GM12878 (cell line): ENCODE measurements around the gene UMAD1. TPM values are rescaled to one million over a fixed set of nuclear protein-coding genes. Genes with fewer than 3 reads are reported as not detected.

Experiments
- ATF7 ChIP-seq: fragments of 450-650 bp; IDR thresholded peaks from 2 replicates; pipeline ENCODE4 v1.6.1; 2016; ENCODE audit warnings: low read depth, mild to moderate bottlenecking
- HCFC1 ChIP-seq: fragments of 150-350 bp; IDR thresholded peaks from 2 replicates; pipeline ENCODE4 v1.6.1; 2014; ENCODE audit warnings: low read length
- PML ChIP-seq: IDR thresholded peaks from 2 replicates; pipeline ENCODE4 v1.6.1; 2012; ENCODE audit warnings: low read length, inconsistent platforms
- SPI1 ChIP-seq: IDR thresholded peaks from 2 replicates; pipeline ENCODE4 v1.6.1; 2011; ENCODE audit warnings: low read depth, mild to moderate bottlenecking, low read length, moderate library complexity, borderline replicate concordance; ENCODE audit not compliant: insufficient read depth
- ZBTB4 ChIP-seq: fragments of 450-650 bp; formaldehyde crosslinking; IDR thresholded peaks from 2 replicates; pipeline ENCODE4 v1.4.0; 2022; ENCODE audit warnings: mild to moderate bottlenecking, moderate library complexity
- ZBTB40 ChIP-seq: fragments of 450-650 bp; IDR thresholded peaks from 2 replicates; pipeline ENCODE4 v1.6.1; 2016; ENCODE audit warnings: mild to moderate bottlenecking, moderate library complexity, borderline replicate concordance
- ZZZ3 ChIP-seq: IDR thresholded peaks from 2 replicates; pipeline ENCODE4 v1.6.1; 2011; ENCODE audit warnings: low read depth; ENCODE audit not compliant: control insufficient read depth, insufficient read length
- polyA plus RNA-seq, 11 experiments: library from polyadenylated mRNA; depleted of rRNA in 4 of 11; unstranded in 6 of 11; stranded (reverse) in 5 of 11; fragments of >200 nt; fragmentation: Nextera tagmentation in 4 of 11; fragmentation: Illumina TruSeq in 1 of 11; extraction: Ambion mirVana in 4 of 11; extraction: Trizol in 1 of 11; gene quantifications; 1 replicate in 1 of 11; 2 replicates in 10 of 11; pipeline versions ENCODE4 v1.2.1 to v1.2.3, GENCODE V29; 2011 to 2016; ENCODE audit warnings: inconsistent platforms in 2 of 11, missing spikeins in 2 of 11, low read depth in 1 of 11
- total RNA-seq, 4 experiments: library from RNA; depleted of rRNA in 3 of 4; stranded (reverse); fragments of >200 nt in 3 of 4; fragmentation: Illumina TruSeq in 1 of 4; extraction: Trizol in 1 of 4; gene quantifications; 2 replicates each; pipeline versions ENCODE4 v1.2.1 to v1.2.3, GENCODE V29; 2013 to 2021
- TF ChIP-seq, protein P1 (sequence below): fragments of 450-650 bp; IDR thresholded peaks from 2 replicates; pipeline ENCODE4 v1.6.1; 2017; ENCODE audit warnings: low read depth, mild to moderate bottlenecking, moderate library complexity

UMAD1 gene
- total and polyA plus RNA-seq, 10 of the 15 experiments (the other 5 are each of a cell fraction or from before 2014, with no cell fraction given): 6.0 to 28.6 (median 9.3) TPM

GRCh38 chr7:7867846-7868571 lies 227.5 kb downstream of the UMAD1 start (continued):
- no peak for TF ChIP-seq ZBTB4 (CRISPR knock-in tag)
- TF ChIP-seq ZZZ3: no peak
- TF ChIP-seq ATF7: no peak
- TF ChIP-seq SPI1: peak; percentile 91
- TF ChIP-seq, protein P1, sequence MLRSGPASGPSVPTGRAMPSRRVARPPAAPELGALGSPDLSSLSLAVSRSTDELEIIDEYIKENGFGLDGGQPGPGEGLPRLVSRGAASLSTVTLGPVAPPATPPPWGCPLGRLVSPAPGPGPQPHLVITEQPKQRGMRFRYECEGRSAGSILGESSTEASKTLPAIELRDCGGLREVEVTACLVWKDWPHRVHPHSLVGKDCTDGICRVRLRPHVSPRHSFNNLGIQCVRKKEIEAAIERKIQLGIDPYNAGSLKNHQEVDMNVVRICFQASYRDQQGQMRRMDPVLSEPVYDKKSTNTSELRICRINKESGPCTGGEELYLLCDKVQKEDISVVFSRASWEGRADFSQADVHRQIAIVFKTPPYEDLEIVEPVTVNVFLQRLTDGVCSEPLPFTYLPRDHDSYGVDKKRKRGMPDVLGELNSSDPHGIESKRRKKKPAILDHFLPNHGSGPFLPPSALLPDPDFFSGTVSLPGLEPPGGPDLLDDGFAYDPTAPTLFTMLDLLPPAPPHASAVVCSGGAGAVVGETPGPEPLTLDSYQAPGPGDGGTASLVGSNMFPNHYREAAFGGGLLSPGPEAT: 0 out of 2 replicates have a peak, but pooled peaks have one; percentile 40
- TF ChIP-seq HCFC1: no peak
- no peak for TF ChIP-seq ZBTB40
- no peak for TF ChIP-seq PML
